ENCODE data around the gene TP63. TPM values are rescaled to one million over a fixed set of nuclear protein-coding genes. Genes with fewer than 3 reads are reported as not detected.
"Not testable (repeated sequence)": the region's sequence is repeated elsewhere in the genome, so short reads cannot be mapped to it uniquely, and the experiment has no call there.

Gene TP63
- total RNA-seq, 1 donor from 2014 or later = 1.1 TPM

DNA sequence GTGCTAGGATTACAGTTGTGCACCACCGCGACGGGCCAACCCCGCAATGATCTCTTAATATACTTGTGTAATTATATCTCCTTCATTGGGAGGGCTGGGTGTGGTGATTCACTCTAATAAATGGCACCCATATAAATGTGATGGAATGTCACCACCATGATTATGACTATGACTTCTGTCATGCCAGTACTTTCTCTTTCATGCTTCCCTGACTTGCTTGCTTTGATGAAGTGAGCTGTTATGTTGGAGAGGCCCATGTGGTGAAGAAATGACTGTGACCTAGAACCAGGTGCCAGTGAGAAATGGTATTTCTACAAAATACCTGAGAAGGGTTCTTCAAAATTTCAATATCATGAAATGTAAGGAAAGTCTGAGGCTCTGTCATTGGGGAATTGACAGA is 24.4 kb upstream of the TP63 start:
- Mint-ChIP-seq H3K9me3 (ENCODE audit: unreplicated experiment) (peaks cover 4% of the 10 kb centered on the region), H3K4me1 (ENCODE audit: low read depth, unreplicated experiment) (no peaks in the 10 kb centered on the region), H3K36me3 (ENCODE audit: low read depth, unreplicated experiment) (no peaks in the 10 kb centered on the region), H3K27me3 (ENCODE audit: low read depth, unreplicated experiment) (no peaks in the 10 kb centered on the region), H3K27ac (ENCODE audit: unreplicated experiment) (no peak overlapping the region), H3K4me3 (ENCODE audit: unreplicated experiment) (no peak overlapping the region)
- Histone ChIP-seq H2AFZ (ENCODE audit: low read depth, low read length) (no peak overlapping the region), H3K4me1 (ENCODE audit: insufficient read depth, low read length) (no peaks in the 10 kb centered on the region), H4K20me1 (ENCODE audit: insufficient read depth, low read length) (no peaks in the 10 kb centered on the region), H3K4me2 (ENCODE audit: low read length) (no peak overlapping the region), H3K79me2 (ENCODE audit: insufficient read depth, low read length) (no peaks in the 10 kb centered on the region), H3K9me3 (ENCODE audit: insufficient read depth, low read depth, low read length) (no peaks in the 10 kb centered on the region), H3K27me3 (ENCODE audit: insufficient read depth, low read length) (no peaks in the 10 kb centered on the region), H3K4me3 (ENCODE audit: insufficient read depth, low read depth, low read length) (no peak overlapping the region), H3K27ac (ENCODE audit: low read depth, low read length) (no peak overlapping the region), H3K9ac (ENCODE audit: low read length) (no peak overlapping the region), H3K36me3 (ENCODE audit: insufficient read depth, low read length) (no peaks in the 10 kb centered on the region)
- TF ChIP-seq, protein P1, sequence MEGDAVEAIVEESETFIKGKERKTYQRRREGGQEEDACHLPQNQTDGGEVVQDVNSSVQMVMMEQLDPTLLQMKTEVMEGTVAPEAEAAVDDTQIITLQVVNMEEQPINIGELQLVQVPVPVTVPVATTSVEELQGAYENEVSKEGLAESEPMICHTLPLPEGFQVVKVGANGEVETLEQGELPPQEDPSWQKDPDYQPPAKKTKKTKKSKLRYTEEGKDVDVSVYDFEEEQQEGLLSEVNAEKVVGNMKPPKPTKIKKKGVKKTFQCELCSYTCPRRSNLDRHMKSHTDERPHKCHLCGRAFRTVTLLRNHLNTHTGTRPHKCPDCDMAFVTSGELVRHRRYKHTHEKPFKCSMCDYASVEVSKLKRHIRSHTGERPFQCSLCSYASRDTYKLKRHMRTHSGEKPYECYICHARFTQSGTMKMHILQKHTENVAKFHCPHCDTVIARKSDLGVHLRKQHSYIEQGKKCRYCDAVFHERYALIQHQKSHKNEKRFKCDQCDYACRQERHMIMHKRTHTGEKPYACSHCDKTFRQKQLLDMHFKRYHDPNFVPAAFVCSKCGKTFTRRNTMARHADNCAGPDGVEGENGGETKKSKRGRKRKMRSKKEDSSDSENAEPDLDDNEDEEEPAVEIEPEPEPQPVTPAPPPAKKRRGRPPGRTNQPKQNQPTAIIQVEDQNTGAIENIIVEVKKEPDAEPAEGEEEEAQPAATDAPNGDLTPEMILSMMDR (IDR thresholded peaks at IDR 0.05; ENCODE audit: insufficient read depth, low read depth, low read length) = no peak
- TF ChIP-seq EZH2 (IDR thresholded peaks at IDR 0.05; ENCODE audit: insufficient read depth, low read length) = no peak
- FAIRE-seq = no peak
- DNase-seq (ENCODE audit: low read depth) = no peak

DNA sequence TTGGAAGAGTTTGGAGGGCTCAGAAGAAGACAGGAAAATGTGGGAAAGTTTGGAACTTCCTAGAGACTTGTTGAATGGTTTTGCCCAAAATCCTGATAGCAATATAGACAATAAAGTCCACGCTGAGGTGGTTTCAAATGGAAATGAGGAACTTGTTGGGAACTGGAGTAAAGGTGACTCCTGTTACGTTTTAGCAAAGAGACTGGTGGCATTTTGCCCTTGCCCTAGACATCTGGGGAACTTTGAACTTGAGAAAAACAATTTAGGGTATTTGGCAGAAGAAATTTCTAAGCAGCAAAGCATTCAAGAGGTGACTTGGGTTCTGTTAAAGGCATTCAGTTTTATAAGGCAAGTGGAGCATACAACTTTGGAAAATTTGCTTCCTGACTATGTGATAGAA is 18.5 kb upstream of the TP63 start:
- not testable (repeated sequence) for H3K4me1 Mint-ChIP-seq (ENCODE audit: low read depth, unreplicated experiment); H3K36me3 Mint-ChIP-seq (ENCODE audit: low read depth, unreplicated experiment)

DNA sequence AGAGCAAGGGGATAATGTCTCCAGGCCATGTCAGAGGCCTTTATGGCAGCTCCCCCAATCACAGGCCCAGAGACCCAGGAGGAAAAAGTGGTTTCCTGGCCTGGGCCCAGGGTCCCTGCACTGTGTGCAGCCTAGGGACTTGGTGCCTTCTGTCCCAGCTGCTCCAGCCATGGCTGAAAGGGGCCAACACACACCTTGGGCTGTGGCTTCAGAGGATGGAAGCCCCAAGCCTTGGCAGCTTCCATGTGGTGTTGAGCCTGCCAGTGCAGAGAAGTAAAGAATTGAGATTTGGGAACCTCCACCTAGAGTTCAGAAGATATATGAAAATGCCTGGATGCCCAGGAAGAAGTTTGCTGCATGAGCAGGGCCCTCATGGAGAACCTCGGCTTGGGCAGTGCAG is 18.1 kb upstream of the TP63 start:
- no peaks in the 10 kb centered on the region for H3K4me1 Mint-ChIP-seq (ENCODE audit: low read depth, unreplicated experiment)
- no peaks in the 10 kb centered on the region for H3K36me3 Mint-ChIP-seq (ENCODE audit: low read depth, unreplicated experiment)
- Histone ChIP-seq H3K27ac (ENCODE audit: low read depth, low read length) (no peak overlapping the region), H3K4me1 (ENCODE audit: insufficient read depth, low read length) (no peaks in the 10 kb centered on the region), H2AFZ (ENCODE audit: low read depth, low read length) (no peak overlapping the region), H3K4me2 (ENCODE audit: low read length) (no peak overlapping the region), H3K4me3 (ENCODE audit: insufficient read depth, low read depth, low read length) (no peak overlapping the region), H3K27me3 (ENCODE audit: insufficient read depth, low read length) (no peaks in the 10 kb centered on the region), H3K9ac (ENCODE audit: low read length) (no peak overlapping the region), H4K20me1 (ENCODE audit: insufficient read depth, low read length) (no peaks in the 10 kb centered on the region), H3K36me3 (ENCODE audit: insufficient read depth, low read length) (no peaks in the 10 kb centered on the region), H3K9me3 (ENCODE audit: insufficient read depth, low read depth, low read length) (no peaks in the 10 kb centered on the region), H3K79me2 (ENCODE audit: insufficient read depth, low read length) (no peaks in the 10 kb centered on the region)
- no peak for FAIRE-seq
- no peaks in the 10 kb centered on the region for H3K27me3 Mint-ChIP-seq (ENCODE audit: low read depth, unreplicated experiment)
- no peak for DNase-seq (ENCODE audit: low read depth)
- H3K4me3 Mint-ChIP-seq (ENCODE audit: unreplicated experiment) = no peak overlapping the region
- TF ChIP-seq, protein P1 (IDR thresholded peaks at IDR 0.05; ENCODE audit: insufficient read depth, low read depth, low read length) = no peak
- no peak for TF ChIP-seq EZH2 (IDR thresholded peaks at IDR 0.05; ENCODE audit: insufficient read depth, low read length)
- H3K27ac Mint-ChIP-seq (ENCODE audit: unreplicated experiment) = no peak overlapping the region
- peaks cover 4% of the 10 kb centered on the region for H3K9me3 Mint-ChIP-seq (ENCODE audit: unreplicated experiment)

More for the DNA sequence above, 18.5 kb upstream of the TP63 start:
- H3K4me3 Mint-ChIP-seq (ENCODE audit: unreplicated experiment); H3K27me3 Mint-ChIP-seq (ENCODE audit: low read depth, unreplicated experiment); H2AFZ ChIP-seq (ENCODE audit: low read depth, low read length); H3K4me2 ChIP-seq (ENCODE audit: low read length); DNase-seq (ENCODE audit: low read depth); H3K9me3 ChIP-seq (ENCODE audit: insufficient read depth, low read depth, low read length); H3K9ac ChIP-seq (ENCODE audit: low read length); H3K4me3 ChIP-seq (ENCODE audit: insufficient read depth, low read depth, low read length); H3K27ac ChIP-seq (ENCODE audit: low read depth, low read length); H3K27ac Mint-ChIP-seq (ENCODE audit: unreplicated experiment); H3K79me2 ChIP-seq (ENCODE audit: insufficient read depth, low read length); FAIRE-seq; H3K9me3 Mint-ChIP-seq (ENCODE audit: unreplicated experiment); H3K36me3 ChIP-seq (ENCODE audit: insufficient read depth, low read length); H3K27me3 ChIP-seq (ENCODE audit: insufficient read depth, low read length); H4K20me1 ChIP-seq (ENCODE audit: insufficient read depth, low read length); H3K4me1 ChIP-seq (ENCODE audit: insufficient read depth, low read length): not testable (repeated sequence)

Data from astrocyte (in vitro differentiated cells and primary cell).